HepG2 (cell line): ENCODE data around the gene POLR3E. TPM values are rescaled to one million over a fixed set of nuclear protein-coding genes. Genes with fewer than 3 reads are reported as not detected.
A peak's percentile ranks its signal among the peaks of the same experiment; 100 is the strongest.

Source experiments
- GFI1 ChIP-seq: sonication (generic); formaldehyde crosslinking; IDR thresholded peaks from 2 replicates; pipeline ENCODE4 v1.5.0; 2020; ENCODE audit warnings: missing genetic modification reagents, mild to moderate bottlenecking, borderline replicate concordance
- HDAC2 ChIP-seq: sonication (generic); formaldehyde crosslinking; IDR thresholded peaks from 2 replicates; pipeline ENCODE4 v1.4.0; 2020; ENCODE audit warnings: missing genetic modification reagents
- HIVEP1 ChIP-seq: sonication (generic); formaldehyde crosslinking; IDR thresholded peaks from 2 replicates; pipeline ENCODE4 v1.4.0; 2020; ENCODE audit warnings: mild to moderate bottlenecking, missing genetic modification reagents
- HNF1B ChIP-seq: sonication (generic); formaldehyde crosslinking; IDR thresholded peaks from 2 replicates; pipeline ENCODE4 v1.5.1; 2020; ENCODE audit warnings: mild to moderate bottlenecking, moderate library complexity, missing genetic modification reagents
- MIXL1 ChIP-seq: IDR thresholded peaks from 2 replicates; pipeline ENCODE4 v1.6.1; 2016
- NFATC3 ChIP-seq: sonication (generic); formaldehyde crosslinking; IDR thresholded peaks from 2 replicates; pipeline ENCODE4 v1.5.1; 2020; ENCODE audit warnings: mild to moderate bottlenecking, missing genetic modification reagents
- STAT5B ChIP-seq: sonication (generic); formaldehyde crosslinking; IDR thresholded peaks from 2 replicates; pipeline ENCODE4 v1.4.0; 2020; ENCODE audit warnings: missing genetic modification reagents
- TCF7 ChIP-seq: sonication (generic); IDR thresholded peaks from 2 replicates; pipeline ENCODE4 v1.6.1; 2016; ENCODE audit warnings: antibody characterized with exemption, low read depth
- ZBTB39 ChIP-seq: sonication (generic); formaldehyde crosslinking; IDR thresholded peaks from 2 replicates; pipeline ENCODE4 v1.5.0; 2020; ENCODE audit warnings: missing genetic modification reagents
- ZNF143 ChIP-seq: sonication (generic); formaldehyde crosslinking; IDR thresholded peaks from 2 replicates; pipeline ENCODE4 v1.4.0; 2020; ENCODE audit warnings: missing genetic modification reagents
- ZNF441 ChIP-seq: sonication (generic); formaldehyde crosslinking; IDR thresholded peaks from 2 replicates; pipeline ENCODE4 v1.7.0; 2021; ENCODE audit warnings: missing genetic modification reagents, borderline replicate concordance
- ZNF576 ChIP-seq: sonication (generic); formaldehyde crosslinking; IDR thresholded peaks from 2 replicates; pipeline ENCODE4 v1.4.0; 2020; ENCODE audit warnings: mild to moderate bottlenecking, missing genetic modification reagents
- polyA plus RNA-seq, 8 experiments: library from polyadenylated mRNA; depleted of rRNA in 3 of 8; stranded (reverse) in 7 of 8; unstranded in 1 of 8; fragments of >200 nt; fragmentation: Illumina TruSeq in 4 of 8; extraction: Trizol in 4 of 8; gene quantifications; 2 replicates each; pipeline versions ENCODE4 v1.2.1 to v1.2.3, GENCODE V29; 2011 to 2016; ENCODE audit warnings: low read depth in 4 of 8, missing spikeins in 1 of 8, mixed read lengths in 1 of 8; ENCODE audit not compliant: insufficient read depth in 1 of 8
- total RNA-seq, 5 experiments: library from RNA; depleted of rRNA; stranded (reverse); fragments of >200 nt; fragmentation: Illumina TruSeq; extraction: Trizol; gene quantifications; 2 replicates each; pipeline ENCODE4 v1.2.3, GENCODE V29; 2016; ENCODE audit warnings: low read depth in 1 of 5
- TF ChIP-seq, protein P1 (sequence below): IDR thresholded peaks from 2 replicates; pipeline ENCODE4 v1.6.1; 2016; ENCODE audit warnings: missing compliant biosample characterization, missing genetic modification reagents, borderline replicate concordance
- TF ChIP-seq, protein P2 (sequence below): sonication (generic); formaldehyde crosslinking; IDR thresholded peaks from 2 replicates; pipeline ENCODE4 v1.8.1; 2022; ENCODE audit warnings: low read depth, mild to moderate bottlenecking, missing genetic modification reagents
- TF ChIP-seq, protein P3 (sequence below): IDR thresholded peaks from 2 replicates; pipeline ENCODE4 v1.6.1; 2016; ENCODE audit warnings: low read depth, borderline replicate concordance
- TF ChIP-seq, protein P4 (sequence below): sonication (generic); formaldehyde crosslinking; IDR thresholded peaks from 2 replicates; pipeline ENCODE4; 2020; ENCODE audit warnings: missing genetic modification reagents, mild to moderate bottlenecking, borderline replicate concordance

POLR3E gene
- total and polyA plus RNA-seq, 2 of the 13 experiments (the other 11 are each of a cell fraction or from before 2014, with no cell fraction given) = 135 to 262 TPM

DNA sequence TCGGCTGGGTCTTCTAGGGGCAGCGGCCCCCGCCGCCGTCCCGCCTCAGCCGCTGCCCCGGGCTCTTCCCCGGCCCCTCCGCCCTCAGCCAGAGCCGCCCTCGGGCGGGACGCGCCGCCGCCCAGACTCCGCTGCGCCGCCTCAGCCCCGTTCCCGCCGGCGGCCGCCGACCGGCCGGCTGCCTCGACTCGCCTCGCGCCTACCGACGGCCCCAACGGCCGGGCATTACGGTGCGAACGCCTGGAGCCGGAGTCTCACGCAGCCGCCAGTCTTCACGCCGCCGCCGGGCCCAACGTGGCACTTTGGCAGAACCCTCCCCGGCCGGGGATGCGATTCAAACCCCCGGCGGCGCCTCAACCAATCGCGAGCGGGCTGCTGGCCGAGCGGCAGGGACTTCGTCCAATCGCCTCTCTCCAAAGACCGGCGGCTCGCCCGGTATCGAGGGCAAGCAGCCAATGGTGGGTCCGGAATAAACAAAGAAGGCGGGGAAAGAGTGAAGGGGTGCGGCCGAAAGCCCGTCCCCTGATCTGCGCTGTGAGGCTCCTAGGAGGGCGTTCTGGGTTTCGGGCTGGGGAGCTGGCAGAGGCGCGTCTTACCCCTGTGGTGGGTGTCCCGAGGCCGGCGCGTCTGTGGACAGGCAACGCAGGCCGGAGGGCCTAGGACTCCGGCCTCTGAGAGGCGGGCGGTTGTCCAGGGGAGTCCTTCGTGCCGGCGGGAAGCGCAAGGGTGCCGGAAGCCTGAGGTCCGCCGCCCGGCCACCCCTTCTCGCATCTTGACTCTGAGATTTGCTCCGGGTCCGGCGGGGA is 77.3 kb downstream of the POLR3E start, which contains the start of gene CDR2 (continued):
- TF ChIP-seq HNF1B (CRISPR knock-in tag) (peak; percentile 65), ZNF441 (CRISPR knock-in tag) (peak; percentile 89), ZBTB39 (CRISPR knock-in tag) (no peak), HDAC2 (CRISPR knock-in tag) (peak; percentile 66), STAT5B (CRISPR knock-in tag) (0 out of 2 replicates have a peak, but pooled peaks have one; percentile 25), MIXL1 (CRISPR knock-in tag) (peak; percentile 70), ZNF143 (CRISPR knock-in tag) (peak; percentile 65), ZNF576 (peak; percentile 50; the same call in 1 of the 2 replicates), NFATC3 (CRISPR knock-in tag) (peak; percentile 95), TCF7 (no peak; the same call in 1 of the 2 replicates), HIVEP1 (CRISPR knock-in tag) (peak; percentile 93), GFI1 (CRISPR knock-in tag) (peak; percentile 90)
- TF ChIP-seq, protein P1, sequence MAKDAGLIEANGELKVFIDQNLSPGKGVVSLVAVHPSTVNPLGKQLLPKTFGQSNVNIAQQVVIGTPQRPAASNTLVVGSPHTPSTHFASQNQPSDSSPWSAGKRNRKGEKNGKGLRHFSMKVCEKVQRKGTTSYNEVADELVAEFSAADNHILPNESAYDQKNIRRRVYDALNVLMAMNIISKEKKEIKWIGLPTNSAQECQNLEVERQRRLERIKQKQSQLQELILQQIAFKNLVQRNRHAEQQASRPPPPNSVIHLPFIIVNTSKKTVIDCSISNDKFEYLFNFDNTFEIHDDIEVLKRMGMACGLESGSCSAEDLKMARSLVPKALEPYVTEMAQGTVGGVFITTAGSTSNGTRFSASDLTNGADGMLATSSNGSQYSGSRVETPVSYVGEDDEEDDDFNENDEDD (CRISPR knock-in tag) = peak; percentile 78
- TF ChIP-seq, protein P2, sequence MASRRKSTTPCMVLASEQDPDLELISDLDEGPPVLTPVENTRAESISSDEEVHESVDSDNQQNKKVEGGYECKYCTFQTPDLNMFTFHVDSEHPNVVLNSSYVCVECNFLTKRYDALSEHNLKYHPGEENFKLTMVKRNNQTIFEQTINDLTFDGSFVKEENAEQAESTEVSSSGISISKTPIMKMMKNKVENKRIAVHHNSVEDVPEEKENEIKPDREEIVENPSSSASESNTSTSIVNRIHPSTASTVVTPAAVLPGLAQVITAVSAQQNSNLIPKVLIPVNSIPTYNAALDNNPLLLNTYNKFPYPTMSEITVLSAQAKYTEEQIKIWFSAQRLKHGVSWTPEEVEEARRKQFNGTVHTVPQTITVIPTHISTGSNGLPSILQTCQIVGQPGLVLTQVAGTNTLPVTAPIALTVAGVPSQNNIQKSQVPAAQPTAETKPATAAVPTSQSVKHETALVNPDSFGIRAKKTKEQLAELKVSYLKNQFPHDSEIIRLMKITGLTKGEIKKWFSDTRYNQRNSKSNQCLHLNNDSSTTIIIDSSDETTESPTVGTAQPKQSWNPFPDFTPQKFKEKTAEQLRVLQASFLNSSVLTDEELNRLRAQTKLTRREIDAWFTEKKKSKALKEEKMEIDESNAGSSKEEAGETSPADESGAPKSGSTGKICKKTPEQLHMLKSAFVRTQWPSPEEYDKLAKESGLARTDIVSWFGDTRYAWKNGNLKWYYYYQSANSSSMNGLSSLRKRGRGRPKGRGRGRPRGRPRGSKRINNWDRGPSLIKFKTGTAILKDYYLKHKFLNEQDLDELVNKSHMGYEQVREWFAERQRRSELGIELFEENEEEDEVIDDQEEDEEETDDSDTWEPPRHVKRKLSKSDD (CRISPR knock-in tag) = no peak
- TF ChIP-seq, protein P3, sequence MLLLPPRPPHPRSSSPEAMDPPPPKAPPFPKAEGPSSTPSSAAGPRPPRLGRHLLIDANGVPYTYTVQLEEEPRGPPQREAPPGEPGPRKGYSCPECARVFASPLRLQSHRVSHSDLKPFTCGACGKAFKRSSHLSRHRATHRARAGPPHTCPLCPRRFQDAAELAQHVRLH (CRISPR knock-in tag) = peak; percentile 60
- TF ChIP-seq, protein P4, sequence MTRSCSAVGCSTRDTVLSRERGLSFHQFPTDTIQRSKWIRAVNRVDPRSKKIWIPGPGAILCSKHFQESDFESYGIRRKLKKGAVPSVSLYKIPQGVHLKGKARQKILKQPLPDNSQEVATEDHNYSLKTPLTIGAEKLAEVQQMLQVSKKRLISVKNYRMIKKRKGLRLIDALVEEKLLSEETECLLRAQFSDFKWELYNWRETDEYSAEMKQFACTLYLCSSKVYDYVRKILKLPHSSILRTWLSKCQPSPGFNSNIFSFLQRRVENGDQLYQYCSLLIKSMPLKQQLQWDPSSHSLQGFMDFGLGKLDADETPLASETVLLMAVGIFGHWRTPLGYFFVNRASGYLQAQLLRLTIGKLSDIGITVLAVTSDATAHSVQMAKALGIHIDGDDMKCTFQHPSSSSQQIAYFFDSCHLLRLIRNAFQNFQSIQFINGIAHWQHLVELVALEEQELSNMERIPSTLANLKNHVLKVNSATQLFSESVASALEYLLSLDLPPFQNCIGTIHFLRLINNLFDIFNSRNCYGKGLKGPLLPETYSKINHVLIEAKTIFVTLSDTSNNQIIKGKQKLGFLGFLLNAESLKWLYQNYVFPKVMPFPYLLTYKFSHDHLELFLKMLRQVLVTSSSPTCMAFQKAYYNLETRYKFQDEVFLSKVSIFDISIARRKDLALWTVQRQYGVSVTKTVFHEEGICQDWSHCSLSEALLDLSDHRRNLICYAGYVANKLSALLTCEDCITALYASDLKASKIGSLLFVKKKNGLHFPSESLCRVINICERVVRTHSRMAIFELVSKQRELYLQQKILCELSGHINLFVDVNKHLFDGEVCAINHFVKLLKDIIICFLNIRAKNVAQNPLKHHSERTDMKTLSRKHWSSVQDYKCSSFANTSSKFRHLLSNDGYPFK (CRISPR knock-in tag) = peak; percentile 79
